HepG2 (cell line): ENCODE measurements around the gene SGK1. TPM values are rescaled to one million over a fixed set of nuclear protein-coding genes. Genes with fewer than 3 reads are reported as not detected.

Experiments
- ATAC-seq: fragments of 200-7000 bp; cut with Tn5 transposase; 3 replicates; pipeline ENCODE4 v1.9.1; 2020; ENCODE audit warnings: mild to moderate bottlenecking, moderate library complexity
- BruUV-seq: library from RNA; stranded (reverse); fragments of 400-500 nt; replicated peaks from 2 replicates; lab custom pipeline; 2021; lab: Mats Ljungman, UMichigan
- CTCF ChIA-PET: fragments of 300-600 bp; formaldehyde crosslinking; extraction: SDS; loops from one replicate; lab custom pipeline; 2021; ENCODE audit warnings: low total read pairs, inconsistent platforms, low intra/inter-chr PET ratio; lab: Yijun Ruan, JAX
- POLR2A ChIA-PET: fragments of 350-600 bp; sonication (Branson Sonifier 250); formaldehyde crosslinking; loops from one replicate; lab custom pipeline; 2020; ENCODE audit warnings: antibody characterized with exemption, inconsistent platforms; lab: Yijun Ruan, JAX
- DNase-seq: peaks from one replicate; pipeline ENCODE4 v3.0.0-alpha.2; 2015; ENCODE audit warnings: low spot score
- FAIRE-seq: peaks from 3 replicates; lab custom pipeline; 2011; peaks lifted over from hg19 to GRCh38; lab: Jason Lieb, UNC
- H2AFZ ChIP-seq: one replicate; pipeline ENCODE4 v1.6.1; 2011; ENCODE audit warnings: low read length, inconsistent platforms
- H3K27ac ChIP-seq: fragments of 300-600 bp; 3 replicates; pipeline ENCODE4 v1.8.0; 2011; ENCODE audit warnings: mixed run types, mild to moderate bottlenecking, mixed read lengths, low read length, inconsistent platforms; ENCODE audit not compliant: insufficient read depth; ENCODE audit errors: extremely low read length
- H3K27me3 ChIP-seq, 2 experiments: fragments of 200-600 bp in 1 of 2; 2 replicates in 1 of 2; 3 replicates in 1 of 2; pipeline versions ENCODE4 v1.6.0 to v1.8.0; 2011; ENCODE audit warnings: low read length in 2 of 2, mild to moderate bottlenecking in 2 of 2, moderate library complexity in 2 of 2, inconsistent platforms in 1 of 2; ENCODE audit not compliant: insufficient read depth in 2 of 2, control insufficient read depth in 1 of 2
- H3K36me3 ChIP-seq, 2 experiments: fragments of 200-600 bp in 1 of 2; replicated peaks in 1 of 2; 2 replicates in 1 of 2; 3 replicates in 1 of 2; pipeline versions ENCODE4 v1.5.1 to v1.8.0; 2011; ENCODE audit warnings: low read length in 2 of 2, inconsistent platforms in 1 of 2; ENCODE audit not compliant: insufficient read depth in 2 of 2, control insufficient read depth in 1 of 2
- H3K4me1 ChIP-seq: 2 replicates; pipeline ENCODE4 v1.5.1; 2012; ENCODE audit warnings: low read length, inconsistent platforms; ENCODE audit not compliant: insufficient read depth
- H3K4me2 ChIP-seq: 2 replicates; pipeline ENCODE4 v1.6.0; 2011; ENCODE audit warnings: low read depth, low read length, inconsistent platforms
- H3K4me3 ChIP-seq, 3 experiments: fragments of 200-600 bp in 1 of 3; sonication (generic), shearing (Covaris generic) in 1 of 3; replicated peaks in 1 of 3; 2 replicates each; pipeline ENCODE4 v1.5.1; 2011 to 2016; ENCODE audit warnings: low read length in 3 of 3, inconsistent platforms in 2 of 3, low read depth in 2 of 3, mild to moderate bottlenecking in 2 of 3, control low read depth in 1 of 3, mixed read lengths in 1 of 3; ENCODE audit not compliant: insufficient read depth in 1 of 3
- H3K79me2 ChIP-seq: one replicate; pipeline ENCODE4 v1.6.1; 2011; ENCODE audit warnings: low read length, inconsistent platforms; ENCODE audit not compliant: insufficient read depth
- H3K9ac ChIP-seq: 2 replicates; pipeline ENCODE4 v1.6.0; 2011; ENCODE audit warnings: mild to moderate bottlenecking, low read depth, low read length, inconsistent platforms; ENCODE audit not compliant: insufficient read depth
- H3K9me3 ChIP-seq: 2 replicates; pipeline ENCODE4 v1.5.1; 2012; ENCODE audit warnings: mild to moderate bottlenecking, low read length
- H4K20me1 ChIP-seq: 2 replicates; pipeline ENCODE4 v1.6.0; 2011; ENCODE audit warnings: inconsistent platforms, mild to moderate bottlenecking, low read length, moderate library complexity; ENCODE audit not compliant: insufficient read depth
- BORCS8-MEF2B ChIP-seq: sonication (generic); formaldehyde crosslinking; IDR thresholded peaks from 2 replicates; pipeline ENCODE4 v1.8.0; 2022; ENCODE audit warnings: mild to moderate bottlenecking, missing genetic modification reagents
- EEA1 ChIP-seq: sonication (generic); formaldehyde crosslinking; IDR thresholded peaks from 2 replicates; pipeline ENCODE4 v1.5.1; 2020; ENCODE audit warnings: mild to moderate bottlenecking, missing genetic modification reagents, borderline replicate concordance
- ELF1 ChIP-seq: sonication (generic); formaldehyde crosslinking; IDR thresholded peaks from 2 replicates; pipeline ENCODE4 v1.4.0; 2020; ENCODE audit warnings: missing genetic modification reagents
- KLF16 ChIP-seq, 2 experiments: sonication (generic) in 1 of 2; formaldehyde crosslinking in 1 of 2; IDR thresholded peaks; 2 replicates each; pipeline versions ENCODE4 v1.6.1 to v1.8.0; 2016 to 2023; ENCODE audit warnings: missing genetic modification reagents in 2 of 2, missing compliant biosample characterization in 1 of 2
- NCOA5 ChIP-seq: sonication (generic); formaldehyde crosslinking; IDR thresholded peaks from 2 replicates; pipeline ENCODE4 v1.4.0; 2020; ENCODE audit warnings: missing genetic modification reagents
- NR2C2 ChIP-seq: sonication (generic); formaldehyde crosslinking; IDR thresholded peaks from 2 replicates; pipeline ENCODE4 v1.4.0; 2020; ENCODE audit warnings: missing genetic modification reagents, mild to moderate bottlenecking, moderate library complexity, borderline replicate concordance
- PITX1 ChIP-seq: sonication (generic); formaldehyde crosslinking; IDR thresholded peaks from 2 replicates; pipeline ENCODE4 v1.5.1; 2020; ENCODE audit warnings: mild to moderate bottlenecking, missing genetic modification reagents
- RAD51 ChIP-seq: fragments of 450-650 bp; IDR thresholded peaks from 2 replicates; pipeline ENCODE4 v1.6.1; 2016; ENCODE audit warnings: borderline replicate concordance
- SAP130 ChIP-seq: IDR thresholded peaks from 2 replicates; pipeline ENCODE4 v1.6.1; 2016; ENCODE audit warnings: low read depth
- ZBTB46 ChIP-seq: sonication (generic); formaldehyde crosslinking; IDR thresholded peaks from 2 replicates; pipeline ENCODE4 v1.4.0; 2020; ENCODE audit warnings: mild to moderate bottlenecking, missing genetic modification reagents, borderline replicate concordance
- ZMAT3 ChIP-seq: sonication (generic); formaldehyde crosslinking; conservative IDR thresholded peaks from 2 replicates; pipeline ENCODE4 v1.7.0; 2021; ENCODE audit warnings: missing genetic modification reagents
- ZNF263 ChIP-seq: sonication (generic); formaldehyde crosslinking; IDR thresholded peaks from 2 replicates; pipeline ENCODE4 v1.4.0; 2020; ENCODE audit warnings: missing genetic modification reagents
- ZNF549 ChIP-seq: sonication (generic); formaldehyde crosslinking; IDR thresholded peaks from 2 replicates; pipeline ENCODE4 v1.5.0; 2020; ENCODE audit warnings: missing genetic modification reagents
- ZNF605 ChIP-seq: sonication (generic); formaldehyde crosslinking; IDR thresholded peaks from 2 replicates; pipeline ENCODE4 v1.8.0; 2022; ENCODE audit warnings: mild to moderate bottlenecking, missing genetic modification reagents
- ZNF639 ChIP-seq: conservative IDR thresholded peaks from 2 replicates; pipeline ENCODE4 v1.6.1; 2018; ENCODE audit warnings: missing genetic modification reagents
- WGBS: methylation state at CpG from one replicate; pipeline ENCODE4 v1.1.6; 2017; ENCODE audit warnings: low lambda C conversion rate; 5-methylcytosine and 5-hydroxymethylcytosine counted together
- in situ Hi-C: cut with HindIII; loops from 2 replicates; pipeline ENCODE4 v1.10.0; 2017; ENCODE audit warnings: low pct_unique_long_range_greater_than_20kb; ENCODE audit not compliant: extremely low pct_ligation_motif_present
- intact Hi-C: fragments of 100-400 bp; cut with micrococcal nuclease; formaldehyde crosslinking; loops from one replicate; pipeline ENCODE4 v1.10.0; 2022; ENCODE audit not compliant: unreplicated experiment
- polyA plus RNA-seq, 8 experiments: library from polyadenylated mRNA; depleted of rRNA in 3 of 8; stranded (reverse) in 7 of 8; unstranded in 1 of 8; fragments of >200 nt; fragmentation: Illumina TruSeq in 4 of 8; extraction: Trizol in 4 of 8; gene quantifications; 2 replicates each; pipeline versions ENCODE4 v1.2.1 to v1.2.3, GENCODE V29; 2011 to 2016; ENCODE audit warnings: low read depth in 4 of 8, missing spikeins in 1 of 8, mixed read lengths in 1 of 8; ENCODE audit not compliant: insufficient read depth in 1 of 8
- total RNA-seq, 5 experiments: library from RNA; depleted of rRNA; stranded (reverse); fragments of >200 nt; fragmentation: Illumina TruSeq; extraction: Trizol; gene quantifications; 2 replicates each; pipeline ENCODE4 v1.2.3, GENCODE V29; 2016; ENCODE audit warnings: low read depth in 1 of 5

SGK1 gene
- total and polyA plus RNA-seq, 2 of the 13 experiments (the other 11 are each of a cell fraction or from before 2014, with no cell fraction given) = 56.1 to 56.2 TPM

GRCh38 chr6:134161041-134161440 lies 156.9 kb downstream of the SGK1 start:
- no peaks in the 10 kb centered on the region for H3K9me3 ChIP-seq
- no peaks in the 10 kb centered on the region for H4K20me1 ChIP-seq
- H3K79me2 ChIP-seq = no peaks in the 10 kb centered on the region
- no peak for ATAC-seq
- ChIA-PET POLR2A (no interaction called here), CTCF (no interaction called here)
- H2AFZ ChIP-seq = no peak overlapping the region
- DNase-seq = no peak
- in situ Hi-C loops (loop anchor here (25.0 kb wide), 1 partner anchor 276 kb away; no protein-coding TSS in a partner anchor), intact Hi-C loops (no loop called here)
- H3K27ac ChIP-seq = no peak overlapping the region
- TF ChIP-seq ZNF263 (CRISPR knock-in tag) = no peak
- TF ChIP-seq RAD51 = no peak
- TF ChIP-seq ZNF549 (CRISPR knock-in tag) = no peak
- TF ChIP-seq NR2C2 = no peak
- TF ChIP-seq KLF16 (CRISPR knock-in tag; IDR thresholded peaks at IDR 0.05) = no peak
- no peak for TF ChIP-seq SAP130 (CRISPR knock-in tag)
- no peak for TF ChIP-seq ZNF605 (CRISPR knock-in tag)
- no peak for TF ChIP-seq ZBTB46 (CRISPR knock-in tag)
- no peak for TF ChIP-seq BORCS8-MEF2B (CRISPR knock-in tag)
- no peak for TF ChIP-seq EEA1 (CRISPR knock-in tag)
- no peak for TF ChIP-seq ELF1 (CRISPR knock-in tag)
- no peak for TF ChIP-seq PITX1 (CRISPR knock-in tag)
- no peak for TF ChIP-seq ZNF639 (CRISPR knock-in tag)
- no peak for TF ChIP-seq NCOA5
- no peak for TF ChIP-seq ZMAT3 (CRISPR knock-in tag)
- H3K9ac ChIP-seq = no peak overlapping the region
- no peaks in the 10 kb centered on the region for H3K4me1 ChIP-seq
- H3K27me3 ChIP-seq = no peaks in the 10 kb centered on the region
- H3K4me3 ChIP-seq = no peak overlapping the region
- no TSS peak for BruUV-seq
- WGBS = 0% methylated on average over 1 of the region's 1 CpG
- H3K36me3 ChIP-seq = no peaks in the 10 kb centered on the region
- no peak for FAIRE-seq
- H3K4me2 ChIP-seq = no peak overlapping the region
